Stimulated activated CD8-positive, alpha-beta memory T cell treated with anti-CD3 and anti-CD28 coated beads, Interleukin-12 subunit alpha, Interleukin-12 subunit beta, amount 100 ng/mL, for 4 hours (primary cell): ENCODE measurements around the gene MS4A14.
"Not testable (repeated sequence)": the region's sequence is repeated elsewhere in the genome, so short reads cannot be mapped to it uniquely, and the experiment has no call there.

Experiments
- DNase-seq: peaks from one replicate; pipeline ENCODE4 v3.0.0-alpha.2; 2020; ENCODE audit warnings: low read depth

MS4A14 gene

DNA sequence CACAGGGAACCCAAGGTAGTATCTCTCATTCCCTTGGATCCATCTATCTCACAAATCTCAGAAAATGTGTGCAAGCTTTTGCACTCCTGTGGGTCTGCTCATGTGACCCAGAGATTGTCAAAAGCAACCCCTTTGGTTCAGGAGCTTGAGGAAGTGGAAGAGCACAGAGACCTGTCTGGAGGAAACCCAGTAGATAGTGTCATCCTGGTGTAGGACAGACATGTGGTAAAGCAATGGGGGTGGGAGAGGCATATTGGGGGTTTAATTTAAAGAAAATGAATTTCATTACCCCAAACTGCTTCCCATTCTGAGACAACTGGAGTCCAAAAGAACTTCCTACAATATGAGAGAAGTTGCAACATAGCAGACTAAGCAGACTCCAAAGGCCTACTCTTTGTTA, 5.8 kb upstream of the MS4A14 start:
- no peak for DNase-seq

- no peak for DNase-seq
Measured at GRCh38 chr11:60392361-60392760, 3.9 kb upstream of the MS4A14 start.

DNA sequence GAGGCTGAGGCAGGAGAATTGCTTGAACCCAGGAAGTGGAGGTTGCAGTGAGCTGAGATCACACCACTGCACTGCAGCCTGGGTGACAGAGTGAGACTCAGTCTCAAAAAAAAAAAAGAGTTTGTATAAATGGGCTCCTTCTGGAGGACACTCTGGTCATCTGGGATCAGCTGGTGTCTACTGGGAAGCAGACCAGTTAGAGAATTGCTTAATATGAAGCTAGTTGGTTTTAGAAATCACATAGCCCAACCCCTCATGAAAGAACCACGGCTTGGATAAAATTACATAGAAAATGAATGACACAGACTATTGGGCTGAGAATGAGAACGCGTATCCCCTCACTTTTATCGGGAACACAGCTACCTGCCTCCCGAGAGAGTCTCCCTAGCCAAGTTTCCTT, 3.2 kb upstream of the MS4A14 start:
- no peak for DNase-seq

DNA sequence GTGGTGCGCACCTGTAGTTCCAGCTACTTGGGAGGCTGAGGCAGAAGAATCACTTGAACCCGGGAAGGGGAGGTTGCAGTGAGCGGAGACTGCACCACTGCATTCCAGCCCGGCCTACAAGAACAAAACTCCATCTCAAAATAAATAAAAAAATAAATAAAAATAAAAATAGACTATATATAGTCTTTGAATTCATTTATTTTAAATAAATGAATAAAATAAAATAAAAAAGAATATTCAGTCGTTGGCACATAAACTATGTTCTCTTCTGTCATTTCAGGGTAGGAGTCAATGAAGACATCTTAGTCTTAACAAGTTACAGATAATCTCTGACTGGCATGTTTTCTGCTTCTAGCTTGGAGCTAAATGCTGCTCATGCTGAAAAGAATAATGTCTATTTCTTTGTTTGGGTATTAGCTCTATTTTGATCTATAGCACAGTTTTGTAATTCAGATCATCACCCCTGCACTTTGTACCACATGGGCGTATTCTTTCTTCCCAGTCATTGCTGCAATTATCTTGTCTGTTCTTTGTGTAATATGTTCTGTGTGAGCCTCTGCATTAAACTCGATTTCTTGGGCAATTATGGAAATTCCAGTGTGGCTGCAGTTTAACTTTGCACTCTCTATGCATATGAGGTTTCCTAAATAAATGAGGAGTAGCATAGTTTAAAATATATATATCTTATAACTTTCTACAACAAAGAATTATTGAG, 1.4 kb upstream of the MS4A14 start:
- DNase-seq: no peak

DNA sequence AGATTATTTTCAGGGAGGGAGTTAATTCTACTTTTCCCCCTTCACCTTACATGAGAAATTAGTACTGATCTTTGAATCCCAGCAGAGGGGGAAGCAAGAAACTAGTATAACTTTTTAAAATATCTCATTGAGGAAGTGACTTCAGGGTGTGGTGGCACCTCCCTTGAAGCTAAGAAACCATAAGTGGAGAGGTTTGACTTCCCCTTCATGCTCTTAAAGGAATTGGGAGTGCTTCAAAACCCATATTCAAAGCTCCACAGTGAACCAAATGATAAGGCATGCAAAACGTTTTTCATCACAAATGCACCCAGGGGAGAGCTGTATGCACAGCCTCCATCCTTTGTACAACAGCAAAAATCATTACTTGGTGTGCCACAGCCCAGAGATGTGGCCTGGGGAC, 540 bp downstream of the MS4A14 start:
- DNase-seq: no peak

- no peak for DNase-seq
Measured at GRCh38 chr11:60420015-60420414, 23.8 kb downstream of the MS4A14 start.

DNA sequence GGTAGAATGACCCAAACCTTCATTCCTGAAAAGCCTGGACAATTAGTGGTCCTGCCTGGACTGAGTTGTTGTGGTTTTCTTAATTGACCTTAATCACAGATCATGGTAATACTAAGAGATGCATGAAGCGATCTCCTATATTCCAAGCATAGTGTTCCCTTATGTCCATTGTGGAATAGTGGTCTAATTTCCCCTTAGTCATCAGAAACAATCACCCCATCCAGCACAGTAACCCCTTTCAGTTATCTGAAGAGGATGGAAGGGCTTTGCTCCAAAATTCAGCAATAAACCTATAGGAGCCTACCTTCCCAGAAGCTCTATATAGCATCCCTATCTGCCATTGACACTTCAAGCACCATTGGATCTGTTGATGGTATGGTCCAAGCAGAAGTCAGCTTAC, 26.4 kb downstream of the MS4A14 start:
- DNase-seq: no peak

DNA sequence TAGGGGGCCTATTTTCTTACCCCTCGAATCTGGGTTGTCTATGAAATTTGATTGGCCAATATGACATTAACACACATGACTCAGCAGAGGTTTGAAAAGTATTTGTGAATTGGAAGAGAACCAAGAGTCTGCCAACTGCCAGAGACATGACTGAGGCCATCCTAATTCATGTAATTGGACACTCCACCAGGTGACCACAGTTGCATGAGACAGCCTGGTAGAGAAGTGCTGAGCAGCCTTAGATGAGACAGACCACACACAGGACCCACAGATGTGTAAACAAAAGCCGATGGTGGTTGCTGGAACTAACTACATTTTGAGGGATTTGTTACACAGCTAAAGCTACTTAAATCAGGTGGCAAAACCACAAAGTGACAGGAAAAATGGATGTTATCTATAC, 32.3 kb downstream of the MS4A14 start:
- DNase-seq: no peak

GRCh38 chr11:60429272-60429671, 33.0 kb downstream of the MS4A14 start, which contains the start of gene MS4A5:
Gene MS4A5, plus strand, starts transcription at chr11:60429572. Its CDS starts 103 bp downstream, at chr11:60429675.
- no peak for DNase-seq

DNA sequence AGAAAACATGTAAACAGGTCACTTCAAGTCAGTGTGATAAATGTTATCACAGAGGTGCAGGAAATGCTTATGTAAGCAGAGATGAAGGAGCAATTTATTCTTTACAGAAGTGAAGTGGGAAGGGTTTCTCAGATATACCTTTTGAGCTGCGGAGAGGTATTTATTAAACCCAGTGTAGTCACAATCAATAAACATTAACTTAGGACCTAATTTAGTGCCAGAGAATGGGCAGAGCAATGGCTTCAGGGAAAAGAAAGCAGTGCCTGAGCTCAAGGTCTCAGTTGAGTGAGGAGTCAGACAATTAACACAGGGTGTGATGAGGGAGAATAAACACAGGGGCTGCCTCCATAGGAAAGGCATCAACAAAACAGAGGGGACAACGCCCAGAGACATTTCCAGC, 35.0 kb downstream of the MS4A14 start:
- DNase-seq: no peak

DNA sequence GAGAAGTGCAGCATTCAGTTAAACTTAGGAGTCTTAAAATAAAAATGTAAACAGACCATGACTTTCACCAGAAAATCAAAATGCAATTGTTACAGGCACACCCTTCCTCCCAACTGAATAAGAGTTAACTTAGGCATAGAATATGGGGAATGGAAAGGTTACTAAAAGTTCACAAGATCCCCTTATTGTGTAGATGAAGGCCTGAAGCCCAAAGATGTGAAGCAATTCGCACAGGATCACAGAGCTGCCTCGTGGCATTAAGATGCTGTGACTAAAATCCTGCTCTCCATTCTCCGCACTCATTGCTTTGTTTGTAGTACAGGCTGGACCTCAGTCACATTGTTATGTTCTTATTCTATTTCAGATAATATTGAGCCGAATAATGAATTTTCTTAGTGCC, 37.1 kb downstream of the MS4A14 start:
- DNase-seq: no peak

GRCh38 chr11:60447070-60447469, 50.8 kb downstream of the MS4A14 start:
- no peak for DNase-seq

- no peak for DNase-seq
Measured at GRCh38 chr11:60447846-60448245, 51.6 kb downstream of the MS4A14 start.

DNA sequence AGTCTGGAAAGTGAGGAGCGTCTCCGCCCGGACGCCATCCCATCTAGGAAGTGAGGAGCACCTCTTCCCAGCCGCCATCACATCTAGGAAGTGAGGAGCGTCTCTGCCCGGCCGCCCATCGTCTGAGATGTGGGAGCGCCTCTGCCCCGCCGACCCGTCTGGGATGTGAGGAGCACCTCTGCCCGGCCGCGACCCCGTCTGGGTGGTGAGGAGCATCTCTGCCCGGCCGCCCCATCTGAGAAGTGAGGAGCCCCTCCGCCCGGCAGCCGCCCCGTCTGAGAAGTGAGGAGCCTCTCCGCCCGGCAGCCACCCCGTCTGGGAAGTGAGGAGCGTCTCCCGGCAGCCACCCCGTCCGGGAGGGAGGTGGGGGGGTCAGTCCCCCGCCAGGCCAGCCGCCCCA, 54.9 kb downstream of the MS4A14 start:
- not testable (repeated sequence) for DNase-seq

DNA sequence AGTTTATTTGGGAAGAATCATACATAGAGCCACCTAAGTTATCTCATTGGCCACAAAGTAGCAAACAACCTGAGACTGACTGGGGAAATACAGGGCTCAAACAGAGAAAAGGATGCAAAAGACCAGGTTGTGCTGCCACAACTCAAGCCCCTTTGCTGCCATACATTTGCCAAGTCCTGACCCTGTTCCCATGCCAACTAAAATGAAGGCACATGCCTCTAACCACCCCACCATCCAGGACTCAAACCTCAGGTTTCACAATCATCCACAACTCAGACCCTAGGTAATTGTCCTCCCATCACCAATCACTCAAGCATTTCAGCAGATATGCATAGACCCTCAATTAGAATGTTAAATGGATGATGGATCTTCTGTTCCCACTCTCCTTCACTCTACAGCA, 58.0 kb downstream of the MS4A14 start:
- no peak for DNase-seq

GRCh38 chr11:60455531-60456042, 59.3 kb downstream of the MS4A14 start, which contains the start of gene MS4A1:
Gene MS4A1, plus strand, starts transcription at chr11:60455847. Its CDS starts 6,528 bp downstream, at chr11:60462375.
- DNase-seq: no peak

GRCh38 chr11:60457576-60457975, 61.3 kb downstream of the MS4A14 start:
- DNase-seq: no peak

GRCh38 chr11:60459345-60459744, 63.1 kb downstream of the MS4A14 start:
- no peak for DNase-seq
